HepG2 (cell line): ENCODE results near the gene FXN. TPM values are rescaled to one million over a fixed set of nuclear protein-coding genes. Genes with fewer than 3 reads are reported as not detected.

Experiments used
- RFXANK ChIP-seq: IDR thresholded peaks from 2 replicates; pipeline ENCODE4 v1.6.1; 2016
- ZNF691 ChIP-seq: sonication (generic); formaldehyde crosslinking; IDR thresholded peaks from 2 replicates; pipeline ENCODE4 v1.4.0; 2020; ENCODE audit warnings: missing genetic modification reagents, low read depth, mild to moderate bottlenecking, borderline replicate concordance
- polyA plus RNA-seq, 8 experiments: library from polyadenylated mRNA; depleted of rRNA in 3 of 8; stranded (reverse) in 7 of 8; unstranded in 1 of 8; fragments of >200 nt; fragmentation: Illumina TruSeq in 4 of 8; extraction: Trizol in 4 of 8; gene quantifications; 2 replicates each; pipeline versions ENCODE4 v1.2.1 to v1.2.3, GENCODE V29; 2011 to 2016; ENCODE audit warnings: low read depth in 4 of 8, missing spikeins in 1 of 8, mixed read lengths in 1 of 8; ENCODE audit not compliant: insufficient read depth in 1 of 8
- total RNA-seq, 5 experiments: library from RNA; depleted of rRNA; stranded (reverse); fragments of >200 nt; fragmentation: Illumina TruSeq; extraction: Trizol; gene quantifications; 2 replicates each; pipeline ENCODE4 v1.2.3, GENCODE V29; 2016; ENCODE audit warnings: low read depth in 1 of 5
- TF ChIP-seq, protein P1 (sequence below): sonication (generic); formaldehyde crosslinking; IDR thresholded peaks from 2 replicates; pipeline ENCODE4 v1.8.1; 2023; ENCODE audit warnings: mild to moderate bottlenecking, missing genetic modification reagents
- TF ChIP-seq, protein P2 (sequence below): sonication (generic); formaldehyde crosslinking; IDR thresholded peaks from 2 replicates; pipeline ENCODE4 v1.4.0; 2020; ENCODE audit warnings: mild to moderate bottlenecking, missing genetic modification reagents
- TF ChIP-seq, protein P3 (sequence below): sonication (generic); formaldehyde crosslinking; IDR thresholded peaks from one replicate; pipeline ENCODE4 v1.5.1; 2020; ENCODE audit warnings: mild to moderate bottlenecking, missing genetic modification reagents; ENCODE audit errors: not compliant biosample characterization
- TF ChIP-seq, protein P4 (sequence below): sonication (generic); formaldehyde crosslinking; IDR thresholded peaks from 2 replicates; pipeline ENCODE4 v1.5.1; 2020; ENCODE audit warnings: mild to moderate bottlenecking, missing genetic modification reagents, borderline replicate concordance
- TF ChIP-seq, protein P5 (sequence below): sonication (generic); formaldehyde crosslinking; IDR thresholded peaks from 2 replicates; pipeline ENCODE4 v1.4.0; 2020; ENCODE audit warnings: missing genetic modification reagents

The FXN gene
- total and polyA plus RNA-seq, 2 of the 13 experiments (the other 11 are each of a cell fraction or from before 2014, with no cell fraction given), result 24.1 to 26.0 TPM

- TF ChIP-seq, protein P1, sequence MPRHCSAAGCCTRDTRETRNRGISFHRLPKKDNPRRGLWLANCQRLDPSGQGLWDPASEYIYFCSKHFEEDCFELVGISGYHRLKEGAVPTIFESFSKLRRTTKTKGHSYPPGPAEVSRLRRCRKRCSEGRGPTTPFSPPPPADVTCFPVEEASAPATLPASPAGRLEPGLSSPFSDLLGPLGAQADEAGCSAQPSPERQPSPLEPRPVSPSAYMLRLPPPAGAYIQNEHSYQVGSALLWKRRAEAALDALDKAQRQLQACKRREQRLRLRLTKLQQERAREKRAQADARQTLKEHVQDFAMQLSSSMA (CRISPR knock-in tag), result no peak
- TF ChIP-seq RFXANK (CRISPR knock-in tag) (no peak), ZNF691 (CRISPR knock-in tag) (no peak)
- TF ChIP-seq, protein P2, sequence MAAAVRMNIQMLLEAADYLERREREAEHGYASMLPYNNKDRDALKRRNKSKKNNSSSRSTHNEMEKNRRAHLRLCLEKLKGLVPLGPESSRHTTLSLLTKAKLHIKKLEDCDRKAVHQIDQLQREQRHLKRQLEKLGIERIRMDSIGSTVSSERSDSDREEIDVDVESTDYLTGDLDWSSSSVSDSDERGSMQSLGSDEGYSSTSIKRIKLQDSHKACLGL, result no peak
- TF ChIP-seq, protein P3, sequence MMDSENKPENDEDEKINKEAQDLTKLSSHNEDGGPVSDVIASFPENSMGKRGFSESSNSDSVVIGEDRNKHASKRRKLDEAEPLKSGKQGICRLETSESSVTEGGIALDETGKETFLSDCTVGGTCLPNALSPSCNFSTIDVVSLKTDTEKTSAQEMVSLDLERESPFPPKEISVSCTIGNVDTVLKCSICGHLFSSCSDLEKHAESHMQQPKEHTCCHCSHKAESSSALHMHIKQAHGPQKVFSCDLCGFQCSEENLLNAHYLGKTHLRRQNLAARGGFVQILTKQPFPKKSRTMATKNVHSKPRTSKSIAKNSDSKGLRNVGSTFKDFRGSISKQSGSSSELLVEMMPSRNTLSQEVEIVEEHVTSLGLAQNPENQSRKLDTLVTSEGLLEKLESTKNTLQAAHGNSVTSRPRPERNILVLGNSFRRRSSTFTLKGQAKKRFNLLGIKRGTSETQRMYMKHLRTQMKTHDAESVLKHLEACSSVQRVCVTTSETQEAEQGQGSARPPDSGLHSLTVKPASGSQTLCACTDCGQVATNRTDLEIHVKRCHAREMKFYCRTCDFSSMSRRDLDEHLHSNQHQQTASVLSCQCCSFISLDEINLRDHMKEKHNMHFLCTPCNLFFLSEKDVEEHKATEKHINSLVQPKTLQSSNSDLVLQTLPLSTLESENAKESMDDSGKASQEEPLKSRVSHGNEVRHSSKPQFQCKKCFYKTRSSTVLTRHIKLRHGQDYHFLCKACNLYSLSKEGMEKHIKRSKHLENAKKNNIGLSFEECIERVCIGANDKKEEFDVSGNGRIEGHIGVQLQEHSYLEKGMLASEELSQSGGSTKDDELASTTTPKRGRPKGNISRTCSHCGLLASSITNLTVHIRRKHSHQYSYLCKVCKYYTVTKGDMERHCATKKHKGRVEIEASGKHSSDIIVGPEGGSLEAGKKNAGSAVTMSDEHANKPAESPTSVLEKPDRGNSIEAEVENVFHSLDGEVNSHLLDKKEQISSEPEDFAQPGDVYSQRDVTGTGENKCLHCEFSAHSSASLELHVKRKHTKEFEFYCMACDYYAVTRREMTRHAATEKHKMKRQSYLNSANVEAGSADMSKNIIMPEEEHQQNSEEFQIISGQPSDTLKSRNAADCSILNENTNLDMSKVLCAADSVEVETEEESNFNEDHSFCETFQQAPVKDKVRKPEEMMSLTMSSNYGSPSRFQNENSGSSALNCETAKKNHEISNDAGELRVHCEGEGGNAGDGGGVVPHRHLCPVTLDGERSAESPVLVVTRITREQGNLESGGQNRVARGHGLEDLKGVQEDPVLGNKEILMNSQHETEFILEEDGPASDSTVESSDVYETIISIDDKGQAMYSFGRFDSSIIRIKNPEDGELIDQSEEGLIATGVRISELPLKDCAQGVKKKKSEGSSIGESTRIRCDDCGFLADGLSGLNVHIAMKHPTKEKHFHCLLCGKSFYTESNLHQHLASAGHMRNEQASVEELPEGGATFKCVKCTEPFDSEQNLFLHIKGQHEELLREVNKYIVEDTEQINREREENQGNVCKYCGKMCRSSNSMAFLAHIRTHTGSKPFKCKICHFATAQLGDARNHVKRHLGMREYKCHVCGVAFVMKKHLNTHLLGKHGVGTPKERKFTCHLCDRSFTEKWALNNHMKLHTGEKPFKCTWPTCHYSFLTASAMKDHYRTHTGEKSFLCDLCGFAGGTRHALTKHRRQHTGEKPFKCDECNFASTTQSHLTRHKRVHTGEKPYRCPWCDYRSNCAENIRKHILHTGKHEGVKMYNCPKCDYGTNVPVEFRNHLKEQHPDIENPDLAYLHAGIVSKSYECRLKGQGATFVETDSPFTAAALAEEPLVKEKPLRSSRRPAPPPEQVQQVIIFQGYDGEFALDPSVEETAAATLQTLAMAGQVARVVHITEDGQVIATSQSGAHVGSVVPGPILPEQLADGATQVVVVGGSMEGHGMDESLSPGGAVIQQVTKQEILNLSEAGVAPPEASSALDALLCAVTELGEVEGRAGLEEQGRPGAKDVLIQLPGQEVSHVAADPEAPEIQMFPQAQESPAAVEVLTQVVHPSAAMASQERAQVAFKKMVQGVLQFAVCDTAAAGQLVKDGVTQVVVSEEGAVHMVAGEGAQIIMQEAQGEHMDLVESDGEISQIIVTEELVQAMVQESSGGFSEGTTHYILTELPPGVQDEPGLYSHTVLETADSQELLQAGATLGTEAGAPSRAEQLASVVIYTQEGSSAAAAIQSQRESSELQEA, result no peak
- TF ChIP-seq, protein P4, sequence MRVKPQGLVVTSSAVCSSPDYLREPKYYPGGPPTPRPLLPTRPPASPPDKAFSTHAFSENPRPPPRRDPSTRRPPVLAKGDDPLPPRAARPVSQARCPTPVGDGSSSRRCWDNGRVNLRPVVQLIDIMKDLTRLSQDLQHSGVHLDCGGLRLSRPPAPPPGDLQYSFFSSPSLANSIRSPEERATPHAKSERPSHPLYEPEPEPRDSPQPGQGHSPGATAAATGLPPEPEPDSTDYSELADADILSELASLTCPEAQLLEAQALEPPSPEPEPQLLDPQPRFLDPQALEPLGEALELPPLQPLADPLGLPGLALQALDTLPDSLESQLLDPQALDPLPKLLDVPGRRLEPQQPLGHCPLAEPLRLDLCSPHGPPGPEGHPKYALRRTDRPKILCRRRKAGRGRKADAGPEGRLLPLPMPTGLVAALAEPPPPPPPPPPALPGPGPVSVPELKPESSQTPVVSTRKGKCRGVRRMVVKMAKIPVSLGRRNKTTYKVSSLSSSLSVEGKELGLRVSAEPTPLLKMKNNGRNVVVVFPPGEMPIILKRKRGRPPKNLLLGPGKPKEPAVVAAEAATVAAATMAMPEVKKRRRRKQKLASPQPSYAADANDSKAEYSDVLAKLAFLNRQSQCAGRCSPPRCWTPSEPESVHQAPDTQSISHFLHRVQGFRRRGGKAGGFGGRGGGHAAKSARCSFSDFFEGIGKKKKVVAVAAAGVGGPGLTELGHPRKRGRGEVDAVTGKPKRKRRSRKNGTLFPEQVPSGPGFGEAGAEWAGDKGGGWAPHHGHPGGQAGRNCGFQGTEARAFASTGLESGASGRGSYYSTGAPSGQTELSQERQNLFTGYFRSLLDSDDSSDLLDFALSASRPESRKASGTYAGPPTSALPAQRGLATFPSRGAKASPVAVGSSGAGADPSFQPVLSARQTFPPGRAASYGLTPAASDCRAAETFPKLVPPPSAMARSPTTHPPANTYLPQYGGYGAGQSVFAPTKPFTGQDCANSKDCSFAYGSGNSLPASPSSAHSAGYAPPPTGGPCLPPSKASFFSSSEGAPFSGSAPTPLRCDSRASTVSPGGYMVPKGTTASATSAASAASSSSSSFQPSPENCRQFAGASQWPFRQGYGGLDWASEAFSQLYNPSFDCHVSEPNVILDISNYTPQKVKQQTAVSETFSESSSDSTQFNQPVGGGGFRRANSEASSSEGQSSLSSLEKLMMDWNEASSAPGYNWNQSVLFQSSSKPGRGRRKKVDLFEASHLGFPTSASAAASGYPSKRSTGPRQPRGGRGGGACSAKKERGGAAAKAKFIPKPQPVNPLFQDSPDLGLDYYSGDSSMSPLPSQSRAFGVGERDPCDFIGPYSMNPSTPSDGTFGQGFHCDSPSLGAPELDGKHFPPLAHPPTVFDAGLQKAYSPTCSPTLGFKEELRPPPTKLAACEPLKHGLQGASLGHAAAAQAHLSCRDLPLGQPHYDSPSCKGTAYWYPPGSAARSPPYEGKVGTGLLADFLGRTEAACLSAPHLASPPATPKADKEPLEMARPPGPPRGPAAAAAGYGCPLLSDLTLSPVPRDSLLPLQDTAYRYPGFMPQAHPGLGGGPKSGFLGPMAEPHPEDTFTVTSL (CRISPR knock-in tag), result no peak
- TF ChIP-seq, protein P5, sequence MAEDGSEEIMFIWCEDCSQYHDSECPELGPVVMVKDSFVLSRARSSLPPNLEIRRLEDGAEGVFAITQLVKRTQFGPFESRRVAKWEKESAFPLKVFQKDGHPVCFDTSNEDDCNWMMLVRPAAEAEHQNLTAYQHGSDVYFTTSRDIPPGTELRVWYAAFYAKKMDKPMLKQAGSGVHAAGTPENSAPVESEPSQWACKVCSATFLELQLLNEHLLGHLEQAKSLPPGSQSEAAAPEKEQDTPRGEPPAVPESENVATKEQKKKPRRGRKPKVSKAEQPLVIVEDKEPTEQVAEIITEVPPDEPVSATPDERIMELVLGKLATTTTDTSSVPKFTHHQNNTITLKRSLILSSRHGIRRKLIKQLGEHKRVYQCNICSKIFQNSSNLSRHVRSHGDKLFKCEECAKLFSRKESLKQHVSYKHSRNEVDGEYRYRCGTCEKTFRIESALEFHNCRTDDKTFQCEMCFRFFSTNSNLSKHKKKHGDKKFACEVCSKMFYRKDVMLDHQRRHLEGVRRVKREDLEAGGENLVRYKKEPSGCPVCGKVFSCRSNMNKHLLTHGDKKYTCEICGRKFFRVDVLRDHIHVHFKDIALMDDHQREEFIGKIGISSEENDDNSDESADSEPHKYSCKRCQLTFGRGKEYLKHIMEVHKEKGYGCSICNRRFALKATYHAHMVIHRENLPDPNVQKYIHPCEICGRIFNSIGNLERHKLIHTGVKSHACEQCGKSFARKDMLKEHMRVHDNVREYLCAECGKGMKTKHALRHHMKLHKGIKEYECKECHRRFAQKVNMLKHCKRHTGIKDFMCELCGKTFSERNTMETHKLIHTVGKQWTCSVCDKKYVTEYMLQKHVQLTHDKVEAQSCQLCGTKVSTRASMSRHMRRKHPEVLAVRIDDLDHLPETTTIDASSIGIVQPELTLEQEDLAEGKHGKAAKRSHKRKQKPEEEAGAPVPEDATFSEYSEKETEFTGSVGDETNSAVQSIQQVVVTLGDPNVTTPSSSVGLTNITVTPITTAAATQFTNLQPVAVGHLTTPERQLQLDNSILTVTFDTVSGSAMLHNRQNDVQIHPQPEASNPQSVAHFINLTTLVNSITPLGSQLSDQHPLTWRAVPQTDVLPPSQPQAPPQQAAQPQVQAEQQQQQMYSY (CRISPR knock-in tag), result no peak
These were observed 21.5 kb upstream of the FXN start, which contains the start of gene PRKACG (continued) for GRCh38 chr9:69014013-69014412.
